Panc1 (cell line): ENCODE results near the gene TNFSF12.

Experiments
- POLR2AphosphoS5 ChIP-seq: IDR thresholded peaks from 2 replicates; pipeline ENCODE4 v1.6.1; 2012; ENCODE audit warnings: mild to moderate bottlenecking, low read depth, low read length, moderate library complexity
- TF ChIP-seq, protein P1 (sequence below): fragments of 450-650 bp; IDR thresholded peaks from 2 replicates; pipeline ENCODE4 v1.5.1; 2017; ENCODE audit warnings: mild to moderate bottlenecking
- TF ChIP-seq, protein P2 (sequence below), 2 experiments: IDR thresholded peaks; 2 replicates each; pipeline ENCODE4 v1.6.1; 2011 to 2012; ENCODE audit warnings: low read depth in 2 of 2, control low read depth in 1 of 2, low read length in 1 of 2, mild to moderate bottlenecking in 1 of 2, moderate library complexity in 1 of 2; ENCODE audit not compliant: insufficient read depth in 1 of 2

DNA sequence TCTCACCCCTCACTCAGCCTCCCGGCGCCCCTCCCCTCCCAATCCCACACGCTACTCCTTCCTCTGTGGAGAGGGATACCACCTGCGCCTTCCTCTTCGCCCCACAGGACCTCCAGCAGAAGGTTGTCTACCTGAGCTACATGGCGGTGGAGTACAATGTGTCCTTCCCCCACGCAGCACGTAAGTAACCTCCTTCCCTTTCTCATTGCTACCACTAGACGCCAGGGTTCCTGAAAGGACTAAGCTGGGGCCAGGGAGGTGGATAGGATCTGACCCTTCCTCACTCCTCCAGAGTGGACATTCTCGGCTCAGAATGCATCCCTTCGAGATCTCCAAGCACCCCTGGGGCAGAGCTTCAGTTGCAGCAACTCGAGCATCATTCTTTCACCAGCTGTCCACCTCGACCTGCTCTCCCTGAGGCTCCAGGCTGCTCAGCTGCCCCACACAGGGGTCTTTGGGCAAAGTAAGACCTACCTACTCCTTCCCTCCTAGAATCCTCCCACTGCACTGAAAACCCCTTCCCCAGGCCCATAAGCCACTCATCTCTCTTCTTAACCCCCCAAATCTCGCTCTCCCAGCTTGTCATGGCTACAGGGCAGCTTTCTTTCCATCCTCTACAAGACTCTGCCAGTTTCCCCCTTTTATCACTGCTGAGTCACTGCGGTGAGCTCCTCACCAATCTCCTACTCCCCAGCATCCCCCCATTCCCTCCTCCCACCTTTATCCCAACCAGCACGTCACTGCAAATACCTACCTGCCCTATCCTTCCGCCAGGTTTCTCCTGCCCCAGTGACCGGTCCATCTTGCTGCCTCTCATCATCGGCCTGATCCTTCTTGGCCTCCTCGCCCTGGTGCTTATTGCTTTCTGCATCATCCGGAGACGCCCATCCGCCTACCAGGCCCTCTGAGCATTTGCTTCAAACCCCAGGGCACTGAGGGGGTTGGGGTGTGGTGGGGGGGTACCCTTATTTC lies 32.0 kb downstream of the TNFSF12 start:
- TF ChIP-seq, protein P1, sequence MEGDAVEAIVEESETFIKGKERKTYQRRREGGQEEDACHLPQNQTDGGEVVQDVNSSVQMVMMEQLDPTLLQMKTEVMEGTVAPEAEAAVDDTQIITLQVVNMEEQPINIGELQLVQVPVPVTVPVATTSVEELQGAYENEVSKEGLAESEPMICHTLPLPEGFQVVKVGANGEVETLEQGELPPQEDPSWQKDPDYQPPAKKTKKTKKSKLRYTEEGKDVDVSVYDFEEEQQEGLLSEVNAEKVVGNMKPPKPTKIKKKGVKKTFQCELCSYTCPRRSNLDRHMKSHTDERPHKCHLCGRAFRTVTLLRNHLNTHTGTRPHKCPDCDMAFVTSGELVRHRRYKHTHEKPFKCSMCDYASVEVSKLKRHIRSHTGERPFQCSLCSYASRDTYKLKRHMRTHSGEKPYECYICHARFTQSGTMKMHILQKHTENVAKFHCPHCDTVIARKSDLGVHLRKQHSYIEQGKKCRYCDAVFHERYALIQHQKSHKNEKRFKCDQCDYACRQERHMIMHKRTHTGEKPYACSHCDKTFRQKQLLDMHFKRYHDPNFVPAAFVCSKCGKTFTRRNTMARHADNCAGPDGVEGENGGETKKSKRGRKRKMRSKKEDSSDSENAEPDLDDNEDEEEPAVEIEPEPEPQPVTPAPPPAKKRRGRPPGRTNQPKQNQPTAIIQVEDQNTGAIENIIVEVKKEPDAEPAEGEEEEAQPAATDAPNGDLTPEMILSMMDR: no peak
- TF ChIP-seq, protein P2, sequence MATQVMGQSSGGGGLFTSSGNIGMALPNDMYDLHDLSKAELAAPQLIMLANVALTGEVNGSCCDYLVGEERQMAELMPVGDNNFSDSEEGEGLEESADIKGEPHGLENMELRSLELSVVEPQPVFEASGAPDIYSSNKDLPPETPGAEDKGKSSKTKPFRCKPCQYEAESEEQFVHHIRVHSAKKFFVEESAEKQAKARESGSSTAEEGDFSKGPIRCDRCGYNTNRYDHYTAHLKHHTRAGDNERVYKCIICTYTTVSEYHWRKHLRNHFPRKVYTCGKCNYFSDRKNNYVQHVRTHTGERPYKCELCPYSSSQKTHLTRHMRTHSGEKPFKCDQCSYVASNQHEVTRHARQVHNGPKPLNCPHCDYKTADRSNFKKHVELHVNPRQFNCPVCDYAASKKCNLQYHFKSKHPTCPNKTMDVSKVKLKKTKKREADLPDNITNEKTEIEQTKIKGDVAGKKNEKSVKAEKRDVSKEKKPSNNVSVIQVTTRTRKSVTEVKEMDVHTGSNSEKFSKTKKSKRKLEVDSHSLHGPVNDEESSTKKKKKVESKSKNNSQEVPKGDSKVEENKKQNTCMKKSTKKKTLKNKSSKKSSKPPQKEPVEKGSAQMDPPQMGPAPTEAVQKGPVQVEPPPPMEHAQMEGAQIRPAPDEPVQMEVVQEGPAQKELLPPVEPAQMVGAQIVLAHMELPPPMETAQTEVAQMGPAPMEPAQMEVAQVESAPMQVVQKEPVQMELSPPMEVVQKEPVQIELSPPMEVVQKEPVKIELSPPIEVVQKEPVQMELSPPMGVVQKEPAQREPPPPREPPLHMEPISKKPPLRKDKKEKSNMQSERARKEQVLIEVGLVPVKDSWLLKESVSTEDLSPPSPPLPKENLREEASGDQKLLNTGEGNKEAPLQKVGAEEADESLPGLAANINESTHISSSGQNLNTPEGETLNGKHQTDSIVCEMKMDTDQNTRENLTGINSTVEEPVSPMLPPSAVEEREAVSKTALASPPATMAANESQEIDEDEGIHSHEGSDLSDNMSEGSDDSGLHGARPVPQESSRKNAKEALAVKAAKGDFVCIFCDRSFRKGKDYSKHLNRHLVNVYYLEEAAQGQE (IDR thresholded peaks at IDR 0.05; ENCODE audit: insufficient read depth in 1 of 2, low read depth in 2 of 2, low read length in 1 of 2): no peak
- no peak for TF ChIP-seq POLR2AphosphoS5
